NB4 (cell line): ENCODE results near the gene PLAGL1.
"Not testable (repeated sequence)": the region's sequence is repeated elsewhere in the genome, so short reads cannot be mapped to it uniquely, and the experiment has no call there.

Experiments
- DNase-seq: peaks from one replicate; pipeline ENCODE4 v3.0.0; 2010; ENCODE audit warnings: low read depth
- H3K4me3 ChIP-seq: one replicate; pipeline ENCODE4 v1.5.1; 2011; ENCODE audit warnings: mild to moderate bottlenecking, low read depth, low read length, moderate library complexity
- CTCF ChIP-seq: IDR thresholded peaks from one replicate; pipeline ENCODE4 v1.5.1; 2012; ENCODE audit warnings: low read depth, low read length
- MAX ChIP-seq: IDR thresholded peaks from 2 replicates; pipeline ENCODE4 v1.6.1; 2011; ENCODE audit warnings: low read depth, low read length
- MYC ChIP-seq: IDR thresholded peaks from 2 replicates; pipeline ENCODE4 v1.6.1; 2011; ENCODE audit warnings: low read depth, low read length
- POLR2A ChIP-seq: IDR thresholded peaks from 2 replicates; pipeline ENCODE4 v1.6.1; 2011; ENCODE audit warnings: mild to moderate bottlenecking; ENCODE audit not compliant: insufficient read length; ENCODE audit errors: extremely low read depth

Gene PLAGL1

GRCh38 chr6:144047688-144048087 is 39.6 kb upstream of the PLAGL1 start:
- no peak for DNase-seq
- TF ChIP-seq MYC (no peak), MAX (no peak), POLR2A (no peak), CTCF (no peak)

GRCh38 chr6:144046672-144047071 is 38.6 kb upstream of the PLAGL1 start:
- H3K4me3 ChIP-seq: not testable (repeated sequence)

More at GRCh38 chr6:144047688-144048087, 39.6 kb upstream of the PLAGL1 start:
- no peak overlapping the region for H3K4me3 ChIP-seq

GRCh38 chr6:144044989-144045388 is 36.9 kb upstream of the PLAGL1 start:
- DNase-seq, H3K4me3 ChIP-seq: not testable (repeated sequence)

More at GRCh38 chr6:144046672-144047071, 38.6 kb upstream of the PLAGL1 start:
- not testable (repeated sequence) for DNase-seq

- TF ChIP-seq CTCF (no peak), MYC (no peak), POLR2A (no peak), MAX (no peak)
- DNase-seq: no peak
- peak overlapping the region; percentile 49 for H3K4me3 ChIP-seq
Measured at GRCh38 chr6:144036835-144037195, 28.8 kb upstream of the PLAGL1 start.

GRCh38 chr6:144036064-144036834 is 28.2 kb upstream of the PLAGL1 start:
- peak overlapping the region; percentile 49 for H3K4me3 ChIP-seq
- no peak for TF ChIP-seq POLR2A
- peak; percentile 88 for TF ChIP-seq MAX
- no peak for TF ChIP-seq CTCF
- peak; percentile 83 for TF ChIP-seq MYC
- DNase-seq: peak; percentile 76

- TF ChIP-seq POLR2A: no peak
- TF ChIP-seq CTCF: no peak
- TF ChIP-seq MYC: no peak
- no peak for TF ChIP-seq MAX
- DNase-seq: no peak
- H3K4me3 ChIP-seq: no peak overlapping the region
Measured at GRCh38 chr6:144035416-144035815, 27.4 kb upstream of the PLAGL1 start.

- TF ChIP-seq CTCF: no peak
- no peak for TF ChIP-seq POLR2A
- TF ChIP-seq MAX: no peak
- no peak for TF ChIP-seq MYC
- H3K4me3 ChIP-seq: no peak overlapping the region
- peak; percentile 17 for DNase-seq
Measured at GRCh38 chr6:144033816-144034735, 26.0 kb upstream of the PLAGL1 start.
